Spleen (tissue), 7 donors: ENCODE measurements around the gene LARP1.

Source experiments
- CTCF ChIP-seq, 11 experiments: fragments of 200-600 bp in 7 of 11; fragments of 450-650 bp in 4 of 11; sonication (generic) in 4 of 11; IDR thresholded peaks in 8 of 11; conservative IDR thresholded peaks in 3 of 11; 1 replicate in 7 of 11; 2 replicates in 4 of 11; pipeline versions ENCODE4 v1.4.0 to v1.8.0; 2016 to 2021; ENCODE audit warnings: antibody characterized with exemption in 11 of 11, inconsistent platforms in 4 of 11, mild to moderate bottlenecking in 1 of 11
- POLR2A ChIP-seq, 3 donors: fragments of 450-650 bp; IDR thresholded peaks; one replicate each; pipeline ENCODE4 v1.5.1; 2017; ENCODE audit warnings: antibody characterized with exemption in 3 of 3, mild to moderate bottlenecking in 1 of 3
- POLR2AphosphoS5 ChIP-seq, 3 donors: sonication (generic); formaldehyde crosslinking; IDR thresholded peaks; one replicate each; pipeline ENCODE4 v1.5.1; 2017; ENCODE audit warnings: antibody characterized with exemption in 3 of 3
- donor health status: DM: no; HTN: no; CAD: no; lungs with moderate emphysema.
- donor health status: DM: no; HTN: no; CAD: no.
- donor health status: DM: no; HTN: no; CAD: no.

GRCh38 chr5:154758977-154759376, 3.8 kb downstream of the LARP1 start:
- TF ChIP-seq CTCF (IDR thresholded peaks at IDR 0.05 in 8 of 11, conservative IDR thresholded peaks at IDR 0.05 in 3 of 11), result no peak
- TF ChIP-seq POLR2AphosphoS5 (IDR thresholded peaks at IDR 0.05), result no peak
- TF ChIP-seq POLR2A (IDR thresholded peaks at IDR 0.05), result no peak
